NK-92 (cell line): ENCODE data around the gene CCNYL1.

Source experiments
- DNase-seq: peaks from one replicate; lab custom pipeline; 2025; ENCODE audit not compliant: unreplicated experiment; lab: John Stamatoyannopoulos, UW

Gene CCNYL1

GRCh38 chr2:207787017-207787416, 75.6 kb downstream of the CCNYL1 start:
- DNase-seq: no peak

GRCh38 chr2:207787800-207788199, 76.4 kb downstream of the CCNYL1 start:
- DNase-seq: no peak

GRCh38 chr2:207790898-207791297, 79.5 kb downstream of the CCNYL1 start:
- DNase-seq: no peak

- DNase-seq: no peak
These were observed 80.3 kb downstream of the CCNYL1 start for GRCh38 chr2:207791579-207792243.

GRCh38 chr2:207792244-207792785, 80.9 kb downstream of the CCNYL1 start:
- no peak for DNase-seq

GRCh38 chr2:207796585-207797350, 85.3 kb downstream of the CCNYL1 start:
- no peak for DNase-seq

- DNase-seq: no peak
These were observed 89.8 kb downstream of the CCNYL1 start for GRCh38 chr2:207801259-207801658.

GRCh38 chr2:207802650-207803049, 91.2 kb downstream of the CCNYL1 start:
- DNase-seq: no peak
